IPS-18a (cell line): ENCODE data around the gene ATP1B4.

ENCODE experiments used
- H3K27ac ChIP-seq: one replicate; pipeline ENCODE4 v1.5.1; 2013; ENCODE audit warnings: low read length
- H3K27me3 ChIP-seq: one replicate; pipeline ENCODE4 v1.6.1; 2013; ENCODE audit warnings: mild to moderate bottlenecking, low read length; ENCODE audit not compliant: control insufficient read depth, insufficient read depth
- H3K36me3 ChIP-seq: one replicate; pipeline ENCODE4 v1.6.1; 2013; ENCODE audit warnings: low read depth, low read length; ENCODE audit not compliant: control insufficient read depth
- H3K4me1 ChIP-seq: one replicate; pipeline ENCODE4 v1.6.1; 2013; ENCODE audit warnings: low read depth, low read length; ENCODE audit not compliant: control insufficient read depth
- H3K4me3 ChIP-seq: one replicate; pipeline ENCODE4 v1.5.1; 2013; ENCODE audit warnings: low read length
- H3K9ac ChIP-seq: one replicate; pipeline ENCODE4 v1.6.1; 2013; ENCODE audit warnings: mild to moderate bottlenecking, low read length, moderate library complexity
- H3K9me3 ChIP-seq: one replicate; pipeline ENCODE4 v1.6.1; 2013; ENCODE audit warnings: low read depth, low read length; ENCODE audit not compliant: control insufficient read depth

ATP1B4 gene

GRCh38 chrX:120377715-120378114, 15.8 kb downstream of the ATP1B4 start:
- H3K4me3 ChIP-seq = no peak overlapping the region
- H3K9ac ChIP-seq = no peak overlapping the region
- H3K4me1 ChIP-seq = peaks cover 10% of the 10 kb centered on the region
- no peak overlapping the region for H3K27ac ChIP-seq
- peaks cover 6% of the 10 kb centered on the region for H3K9me3 ChIP-seq
- no peaks in the 10 kb centered on the region for H3K27me3 ChIP-seq
- H3K36me3 ChIP-seq = no peaks in the 10 kb centered on the region

- peaks cover 10% of the 10 kb centered on the region for H3K4me1 ChIP-seq
- H3K9ac ChIP-seq = no peak overlapping the region
- H3K27me3 ChIP-seq = no peaks in the 10 kb centered on the region
- H3K4me3 ChIP-seq = no peak overlapping the region
- H3K36me3 ChIP-seq = no peaks in the 10 kb centered on the region
- H3K27ac ChIP-seq = no peak overlapping the region
- H3K9me3 ChIP-seq = peaks cover 6% of the 10 kb centered on the region
Measured at GRCh38 chrX:120378570-120378969, 16.7 kb downstream of the ATP1B4 start.

- Histone ChIP-seq H3K9ac (no peak overlapping the region), H3K9me3 (peaks cover 6% of the 10 kb centered on the region), H3K36me3 (no peaks in the 10 kb centered on the region), H3K4me1 (peaks cover 10% of the 10 kb centered on the region), H3K27me3 (no peaks in the 10 kb centered on the region), H3K4me3 (no peak overlapping the region), H3K27ac (no peak overlapping the region)
Measured at GRCh38 chrX:120379937-120380681, 18.2 kb downstream of the ATP1B4 start.

- Histone ChIP-seq H3K27ac (no peak overlapping the region), H3K9ac (no peak overlapping the region), H3K36me3 (no peaks in the 10 kb centered on the region), H3K9me3 (peaks cover 6% of the 10 kb centered on the region), H3K4me3 (no peak overlapping the region), H3K27me3 (no peaks in the 10 kb centered on the region), H3K4me1 (peaks cover 10% of the 10 kb centered on the region)
Measured at GRCh38 chrX:120380699-120381098, 18.8 kb downstream of the ATP1B4 start.

- no peak overlapping the region for H3K4me3 ChIP-seq
- no peaks in the 10 kb centered on the region for H3K4me1 ChIP-seq
- H3K9me3 ChIP-seq = peaks cover 19% of the 10 kb centered on the region
- no peak overlapping the region for H3K9ac ChIP-seq
- H3K27me3 ChIP-seq = no peaks in the 10 kb centered on the region
- H3K36me3 ChIP-seq = no peaks in the 10 kb centered on the region
- H3K27ac ChIP-seq = no peak overlapping the region
Measured at GRCh38 chrX:120401301-120401700, 39.4 kb downstream of the ATP1B4 start.

GRCh38 chrX:120402369-120402768, 40.5 kb downstream of the ATP1B4 start:
- Histone ChIP-seq H3K9ac (no peak overlapping the region), H3K9me3 (peaks cover 19% of the 10 kb centered on the region), H3K36me3 (no peaks in the 10 kb centered on the region), H3K4me1 (no peaks in the 10 kb centered on the region), H3K4me3 (no peak overlapping the region), H3K27ac (no peak overlapping the region), H3K27me3 (no peaks in the 10 kb centered on the region)

- Histone ChIP-seq H3K9ac (no peak overlapping the region), H3K27me3 (no peaks in the 10 kb centered on the region), H3K4me3 (no peak overlapping the region), H3K4me1 (peaks cover 4% of the 10 kb centered on the region), H3K27ac (no peak overlapping the region), H3K36me3 (no peaks in the 10 kb centered on the region), H3K9me3 (peaks cover 13% of the 10 kb centered on the region)
Measured at GRCh38 chrX:120406638-120407037, 44.7 kb downstream of the ATP1B4 start.

- H3K36me3 ChIP-seq = no peaks in the 10 kb centered on the region
- H3K9me3 ChIP-seq = peaks cover 13% of the 10 kb centered on the region
- no peaks in the 10 kb centered on the region for H3K27me3 ChIP-seq
- no peak overlapping the region for H3K27ac ChIP-seq
- H3K4me1 ChIP-seq = peaks cover 4% of the 10 kb centered on the region
- no peak overlapping the region for H3K4me3 ChIP-seq
- no peak overlapping the region for H3K9ac ChIP-seq
Measured at GRCh38 chrX:120408168-120408567, 46.3 kb downstream of the ATP1B4 start.

GRCh38 chrX:120419463-120419862, 57.6 kb downstream of the ATP1B4 start:
- Histone ChIP-seq H3K27me3 (no peaks in the 10 kb centered on the region), H3K36me3 (no peaks in the 10 kb centered on the region), H3K9ac (no peak overlapping the region), H3K4me1 (no peaks in the 10 kb centered on the region), H3K4me3 (no peak overlapping the region), H3K27ac (no peak overlapping the region), H3K9me3 (peaks cover 8% of the 10 kb centered on the region)

GRCh38 chrX:120426599-120426998, 64.7 kb downstream of the ATP1B4 start:
- Histone ChIP-seq H3K4me3 (no peak overlapping the region), H3K36me3 (no peaks in the 10 kb centered on the region), H3K4me1 (no peaks in the 10 kb centered on the region), H3K27ac (no peak overlapping the region), H3K27me3 (no peaks in the 10 kb centered on the region), H3K9me3 (peaks cover 2% of the 10 kb centered on the region), H3K9ac (no peak overlapping the region)

- Histone ChIP-seq H3K9ac (no peak overlapping the region), H3K27me3 (no peaks in the 10 kb centered on the region), H3K4me1 (no peaks in the 10 kb centered on the region), H3K36me3 (no peaks in the 10 kb centered on the region), H3K9me3 (no peaks in the 10 kb centered on the region), H3K4me3 (no peak overlapping the region), H3K27ac (no peak overlapping the region)
Measured at GRCh38 chrX:120428309-120428708, 66.4 kb downstream of the ATP1B4 start.

- no peaks in the 10 kb centered on the region for H3K9me3 ChIP-seq
- no peak overlapping the region for H3K4me3 ChIP-seq
- H3K27me3 ChIP-seq = no peaks in the 10 kb centered on the region
- no peak overlapping the region for H3K9ac ChIP-seq
- H3K27ac ChIP-seq = no peak overlapping the region
- no peaks in the 10 kb centered on the region for H3K36me3 ChIP-seq
- H3K4me1 ChIP-seq = no peaks in the 10 kb centered on the region
Measured at GRCh38 chrX:120429776-120430540, 68.1 kb downstream of the ATP1B4 start.
